LoVo (cell line): ENCODE results near the gene MSI2.
"Not testable (repeated sequence)": the region's sequence is repeated elsewhere in the genome, so short reads cannot be mapped to it uniquely, and the experiment has no call there.

Source experiments
- DNase-seq: peaks from one replicate; pipeline ENCODE4 v3.0.0-alpha.2; 2016; ENCODE audit warnings: low spot score

Gene MSI2

GRCh38 chr17:57485916-57486881 is 229.9 kb downstream of the MSI2 start:
- no peak for DNase-seq

- no peak for DNase-seq
These were observed 230.6 kb downstream of the MSI2 start for GRCh38 chr17:57486882-57487301.

- DNase-seq: no peak
These were observed 231.2 kb downstream of the MSI2 start for GRCh38 chr17:57487573-57487972.

GRCh38 chr17:57488856-57489255 is 232.5 kb downstream of the MSI2 start:
- no peak for DNase-seq

- DNase-seq: no peak
These were observed 233.0 kb downstream of the MSI2 start for GRCh38 chr17:57489321-57489720.

GRCh38 chr17:57490111-57490845 is 234.0 kb downstream of the MSI2 start:
- no peak for DNase-seq

- no peak for DNase-seq
These were observed 234.6 kb downstream of the MSI2 start for GRCh38 chr17:57490890-57491289.

GRCh38 chr17:57493171-57493570 is 236.8 kb downstream of the MSI2 start:
- no peak for DNase-seq

GRCh38 chr17:57493625-57494024 is 237.3 kb downstream of the MSI2 start:
- DNase-seq: no peak

GRCh38 chr17:57494443-57494842 is 238.1 kb downstream of the MSI2 start:
- DNase-seq: no peak

GRCh38 chr17:57495771-57496170 is 239.4 kb downstream of the MSI2 start:
- no peak for DNase-seq

GRCh38 chr17:57496382-57496781 is 240.1 kb downstream of the MSI2 start:
- no peak for DNase-seq

GRCh38 chr17:57498443-57498842 is 242.1 kb downstream of the MSI2 start:
- no peak for DNase-seq

GRCh38 chr17:57499221-57499620 is 242.9 kb downstream of the MSI2 start:
- not testable (repeated sequence) for DNase-seq

- DNase-seq: no peak
These were observed 243.3 kb downstream of the MSI2 start for GRCh38 chr17:57499648-57500049.

GRCh38 chr17:57501016-57501415 is 244.7 kb downstream of the MSI2 start:
- DNase-seq: no peak

GRCh38 chr17:57502022-57502421 is 245.7 kb downstream of the MSI2 start:
- no peak for DNase-seq

GRCh38 chr17:57502811-57503241 is 246.5 kb downstream of the MSI2 start:
- DNase-seq: no peak

- DNase-seq: no peak
These were observed 247.9 kb downstream of the MSI2 start for GRCh38 chr17:57504208-57504607.

GRCh38 chr17:57505841-57506773 is 249.8 kb downstream of the MSI2 start:
- DNase-seq: no peak

GRCh38 chr17:57506774-57507127 is 250.4 kb downstream of the MSI2 start:
- no peak for DNase-seq

- no peak for DNase-seq
These were observed 251.5 kb downstream of the MSI2 start for GRCh38 chr17:57507828-57508227.
